Hepatocyte (in vitro differentiated cells): ENCODE results near the gene PLD1. TPM values are rescaled to one million over a fixed set of nuclear protein-coding genes. Genes with fewer than 3 reads are reported as not detected.

Experiments used
- DNase-seq: peaks from one replicate; pipeline ENCODE4 v3.0.0-alpha.2; 2016; ENCODE audit warnings: low spot score
- H2AFZ ChIP-seq: fragments of 200-600 bp; sonication (generic); 2 replicates; pipeline ENCODE4 v1.6.0; 2016; ENCODE audit warnings: antibody characterized with exemption, mild to moderate bottlenecking
- H3K27ac ChIP-seq: fragments of 200-600 bp; sonication (generic); 2 replicates; pipeline ENCODE4 v1.5.1; 2016; ENCODE audit warnings: mild to moderate bottlenecking
- H3K27me3 ChIP-seq: fragments of 200-600 bp; sonication (generic); 2 replicates; pipeline ENCODE4 v1.6.1; 2016
- H3K36me3 ChIP-seq: fragments of 200-600 bp; sonication (generic); replicated peaks from 2 replicates; pipeline ENCODE4 v1.5.1; 2016; ENCODE audit warnings: low read depth; ENCODE audit not compliant: insufficient read depth
- H3K4me1 ChIP-seq: fragments of 200-600 bp; sonication (generic); 2 replicates; pipeline ENCODE4 v1.5.1; 2016; ENCODE audit warnings: mild to moderate bottlenecking, moderate library complexity; ENCODE audit not compliant: insufficient read depth
- H3K4me2 ChIP-seq: fragments of 200-600 bp; sonication (generic); 2 replicates; pipeline ENCODE4 v1.6.0; 2016
- H3K4me3 ChIP-seq: fragments of 200-600 bp; sonication (generic); 2 replicates; pipeline ENCODE4 v1.5.1; 2016; ENCODE audit warnings: mild to moderate bottlenecking
- H3K79me2 ChIP-seq: fragments of 200-600 bp; sonication (generic); 2 replicates; pipeline ENCODE4 v1.6.0; 2017; ENCODE audit warnings: mild to moderate bottlenecking
- H3K9me2 ChIP-seq: fragments of 200-600 bp; sonication (generic); replicated peaks from 2 replicates; pipeline ENCODE4 v1.6.0; 2017; ENCODE audit warnings: mild to moderate bottlenecking; ENCODE audit not compliant: insufficient read depth
- H3K9me3 ChIP-seq: fragments of 200-600 bp; sonication (generic); 2 replicates; pipeline ENCODE4 v1.5.1; 2016; ENCODE audit warnings: low read depth, mild to moderate bottlenecking
- H4K20me1 ChIP-seq: fragments of 200-600 bp; sonication (generic); 2 replicates; pipeline ENCODE4 v1.6.0; 2016; ENCODE audit warnings: mild to moderate bottlenecking; ENCODE audit not compliant: insufficient read depth, poor library complexity, severe bottlenecking
- CTCF ChIP-seq: fragments of 200-600 bp; sonication (generic); IDR thresholded peaks from 2 replicates; pipeline ENCODE4 v1.5.1; 2016; ENCODE audit warnings: antibody characterized with exemption, mild to moderate bottlenecking; ENCODE audit not compliant: poor library complexity
- EZH2 ChIP-seq: fragments of 200-600 bp; sonication (generic); IDR thresholded peaks from 2 replicates; pipeline ENCODE4 v1.6.1; 2016; ENCODE audit warnings: antibody characterized with exemption, mild to moderate bottlenecking, borderline replicate concordance
- EZH2phosphoT487 ChIP-seq: fragments of 200-600 bp; sonication (generic); IDR thresholded peaks from one replicate; pipeline ENCODE4 v1.6.1; 2018; ENCODE audit warnings: antibody characterized with exemption, mild to moderate bottlenecking, low read depth, moderate library complexity; ENCODE audit not compliant: unreplicated experiment, severe bottlenecking
- WGBS: methylation state at CpG from one replicate; pipeline ENCODE4 v1.1.6; 2016; ENCODE audit warnings: low lambda C conversion rate; ENCODE audit errors: missing lambda C conversion rate; 5-methylcytosine and 5-hydroxymethylcytosine counted together
- polyA plus RNA-seq: library from polyadenylated mRNA; unstranded; fragments of >200 nt; fragmentation: Nextera tagmentation; extraction: Ambion mirVana; gene quantifications from 2 replicates; pipeline ENCODE4 v1.2.1, GENCODE V29; 2016
- total RNA-seq: library from RNA; depleted of rRNA; stranded (reverse); fragments of >200 nt; gene quantifications from 2 replicates; pipeline ENCODE4 v1.2.3, GENCODE V29; 2014

The PLD1 gene
- total and polyA plus RNA-seq, 2 experiments from 2014 or later, result 29.4 to 71.1 TPM

- Histone ChIP-seq H3K4me3 (no peak overlapping the region), H3K4me1 (peaks cover 13% of the 10 kb centered on the region), H3K36me3 (no peaks in the 10 kb centered on the region), H3K27ac (no peak overlapping the region), H3K27me3 (no peaks in the 10 kb centered on the region), H2AFZ (no peak overlapping the region), H3K4me2 (no peak overlapping the region), H4K20me1 (no peaks in the 10 kb centered on the region), H3K9me3 (no peaks in the 10 kb centered on the region), H3K79me2 (no peaks in the 10 kb centered on the region), H3K9me2 (no peaks in the 10 kb centered on the region)
- DNase-seq, result no peak
- 86% methylated on average over 1 of the region's 1 CpG for WGBS
- TF ChIP-seq CTCF (no peak), EZH2 (no peak), EZH2phosphoT487 (no peak)
Observed at GRCh38 chr3:171551296-171551695, 259.0 kb downstream of the PLD1 start.

Other genes with a start within 250 kb of the PLD1 start
- gene TMEM212, start 32.9 kb upstream of the PLD1 start, total RNA-seq, result not detected in 2 replicates
- not detected in 2 replicates for gene TMEM212, start 32.9 kb upstream of the PLD1 start, polyA plus RNA-seq
- gene FNDC3B, start 229.1 kb upstream of the PLD1 start, total RNA-seq, result 91.9 and 113 TPM in 2 replicates
- gene FNDC3B, start 229.1 kb upstream of the PLD1 start, polyA plus RNA-seq, result 61.2 and 66.3 TPM in 2 replicates